Neural cell (in vitro differentiated cells): ENCODE data around the gene LCP1. TPM values are rescaled to one million over a fixed set of nuclear protein-coding genes. Genes with fewer than 3 reads are reported as not detected.

ENCODE experiments used
- H2AFZ ChIP-seq: fragments of 200-600, 300-800 bp; sonication (generic), shearing (Covaris generic); 2 replicates; pipeline ENCODE4 v1.6.0; 2014; ENCODE audit warnings: low read depth, mild to moderate bottlenecking, antibody characterized with exemption, low read length, moderate library complexity
- H3F3A ChIP-seq: fragments of 200-600 bp; shearing (Covaris generic); 2 replicates; pipeline ENCODE4 v1.6.1; 2016; ENCODE audit warnings: mild to moderate bottlenecking, moderate library complexity, mixed read lengths, antibody characterized with exemption, low read length; ENCODE audit not compliant: insufficient read depth, poor library complexity, severe bottlenecking
- H3K27ac ChIP-seq: fragments of 200-600, 300-800 bp; sonication (generic), shearing (Covaris generic); 2 replicates; pipeline ENCODE4 v1.5.1; 2014; ENCODE audit warnings: mild to moderate bottlenecking, low read length, moderate library complexity
- H3K27me3 ChIP-seq: fragments of 300-800, 200-600 bp; sonication (generic), shearing (Covaris generic); 2 replicates; pipeline ENCODE4 v1.6.0; 2014; ENCODE audit warnings: mild to moderate bottlenecking, low read depth, low read length, moderate library complexity; ENCODE audit not compliant: insufficient read depth
- H3K36me3 ChIP-seq: fragments of 300-800, 200-600 bp; sonication (generic), shearing (Covaris generic); 2 replicates; pipeline ENCODE4 v1.5.1; 2014; ENCODE audit warnings: mild to moderate bottlenecking, antibody characterized with exemption, low read length, moderate library complexity; ENCODE audit not compliant: insufficient read depth
- H3K4me2 ChIP-seq: fragments of 300-800, 200-600 bp; sonication (generic), shearing (Covaris generic); 2 replicates; pipeline ENCODE4 v1.6.0; 2014; ENCODE audit warnings: mild to moderate bottlenecking, low read length
- H3K4me3 ChIP-seq: fragments of 300-800, 200-600 bp; sonication (generic), shearing (Covaris generic); 2 replicates; pipeline ENCODE4 v1.5.1; 2014; ENCODE audit warnings: mild to moderate bottlenecking, low read length, moderate library complexity
- H3K79me2 ChIP-seq: fragments of 200-600 bp; shearing (Covaris generic); replicated peaks from 2 replicates; pipeline ENCODE4 v1.6.0; 2014; ENCODE audit warnings: mild to moderate bottlenecking, low read length, moderate library complexity; ENCODE audit not compliant: insufficient read depth
- H3K9ac ChIP-seq: fragments of 300-800, 200-600 bp; sonication (generic), shearing (Covaris generic); 2 replicates; pipeline ENCODE4 v1.6.1; 2016; ENCODE audit warnings: mild to moderate bottlenecking, low read length, mixed read lengths
- H3K9me2 ChIP-seq: fragments of 200-600 bp; shearing (Covaris generic); 2 replicates; pipeline ENCODE4 v1.6.1; 2016; ENCODE audit warnings: mild to moderate bottlenecking, low read length, mixed read lengths; ENCODE audit not compliant: insufficient read depth
- H3K9me3 ChIP-seq: fragments of 200-600, 300-800 bp; sonication (generic), shearing (Covaris generic); 2 replicates; pipeline ENCODE4 v1.6.1; 2016; ENCODE audit warnings: mild to moderate bottlenecking, mixed run types, low read length, moderate library complexity, mixed read lengths
- H4K20me1 ChIP-seq: fragments of 200-600 bp; shearing (Covaris generic); 2 replicates; pipeline ENCODE4 v1.6.1; 2016; ENCODE audit warnings: mild to moderate bottlenecking, mixed run types; ENCODE audit not compliant: insufficient read depth
- EP300 ChIP-seq: fragments of 450-650 bp; conservative IDR thresholded peaks from 2 replicates; pipeline ENCODE4 v1.6.1; 2014; ENCODE audit warnings: antibody characterized with exemption, mild to moderate bottlenecking, moderate library complexity; ENCODE audit not compliant: poor library complexity, severe bottlenecking
- EZH2 ChIP-seq: fragments of 200-600, 300-800 bp; shearing (Covaris generic), sonication (generic); IDR thresholded peaks from 2 replicates; pipeline ENCODE4 v1.6.1; 2014; ENCODE audit warnings: antibody characterized with exemption, low read length, borderline replicate concordance, mild to moderate bottlenecking; ENCODE audit not compliant: insufficient read depth, poor library complexity, severe bottlenecking
- MXI1 ChIP-seq: fragments of 450-650 bp; conservative IDR thresholded peaks from 2 replicates; pipeline ENCODE4 v1.6.1; 2014; ENCODE audit warnings: antibody characterized with exemption, mild to moderate bottlenecking; ENCODE audit not compliant: poor library complexity, severe bottlenecking
- POLR2AphosphoS5 ChIP-seq: IDR thresholded peaks from 2 replicates; pipeline ENCODE4 v1.6.1; 2012
- RAD21 ChIP-seq: fragments of 450-650 bp; conservative IDR thresholded peaks from 2 replicates; pipeline ENCODE4 v1.6.1; 2014; ENCODE audit warnings: antibody characterized with exemption, mild to moderate bottlenecking, moderate library complexity
- SMC3 ChIP-seq: fragments of 450-650 bp; conservative IDR thresholded peaks from 2 replicates; pipeline ENCODE4 v1.6.1; 2014; ENCODE audit warnings: antibody characterized with exemption, mild to moderate bottlenecking, moderate library complexity; ENCODE audit not compliant: poor library complexity
- TAF1 ChIP-seq: IDR thresholded peaks from 2 replicates; pipeline ENCODE4 v1.6.1; 2012; ENCODE audit warnings: low read depth
- polyA plus RNA-seq: library from polyadenylated mRNA; depleted of rRNA; stranded (reverse); fragments of >200 nt; gene quantifications from 2 replicates; pipeline ENCODE4 v1.2.3, GENCODE V29; 2014
- TF ChIP-seq, protein P1 (sequence below): IDR thresholded peaks from 2 replicates; pipeline ENCODE4 v1.6.1; 2012; ENCODE audit warnings: borderline replicate concordance
- TF ChIP-seq, protein P2 (sequence below): fragments of 450-650 bp; IDR thresholded peaks from 2 replicates; pipeline ENCODE4 v1.5.1; 2014; ENCODE audit warnings: antibody characterized with exemption, mild to moderate bottlenecking, moderate library complexity; ENCODE audit not compliant: poor library complexity, severe bottlenecking

Gene LCP1
- polyA plus RNA-seq, 1 donor from 2014 or later = 0.76 TPM

DNA sequence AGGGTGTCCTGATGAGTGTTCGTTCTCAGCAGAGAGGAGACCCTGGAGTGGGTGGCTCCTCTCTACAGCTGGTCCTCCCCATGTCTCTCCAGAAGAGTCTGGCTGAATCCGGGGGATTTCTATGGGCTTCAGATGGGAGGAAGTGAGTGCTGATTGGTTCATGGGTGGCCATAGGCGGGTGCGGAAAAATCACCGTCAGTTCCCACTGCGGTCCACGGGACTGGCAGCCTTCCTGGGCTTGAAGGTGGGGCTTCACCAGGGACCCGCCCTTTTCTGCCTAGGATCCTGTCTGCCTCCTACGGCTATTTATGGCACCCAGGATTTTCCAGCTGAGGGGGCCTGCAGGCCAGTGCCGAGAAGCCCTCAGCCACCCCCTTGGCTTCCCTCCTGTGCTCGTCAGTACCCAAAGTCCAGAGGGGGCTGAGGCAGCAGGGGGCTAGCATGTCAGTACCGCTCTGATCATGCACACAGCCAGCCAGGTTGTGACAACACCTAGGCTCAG lies 95.5 kb downstream of the LCP1 start:
- no peaks in the 10 kb centered on the region for H4K20me1 ChIP-seq
- H2AFZ ChIP-seq = no peak overlapping the region
- no peaks in the 10 kb centered on the region for H3K9me2 ChIP-seq
- TF ChIP-seq, protein P1, sequence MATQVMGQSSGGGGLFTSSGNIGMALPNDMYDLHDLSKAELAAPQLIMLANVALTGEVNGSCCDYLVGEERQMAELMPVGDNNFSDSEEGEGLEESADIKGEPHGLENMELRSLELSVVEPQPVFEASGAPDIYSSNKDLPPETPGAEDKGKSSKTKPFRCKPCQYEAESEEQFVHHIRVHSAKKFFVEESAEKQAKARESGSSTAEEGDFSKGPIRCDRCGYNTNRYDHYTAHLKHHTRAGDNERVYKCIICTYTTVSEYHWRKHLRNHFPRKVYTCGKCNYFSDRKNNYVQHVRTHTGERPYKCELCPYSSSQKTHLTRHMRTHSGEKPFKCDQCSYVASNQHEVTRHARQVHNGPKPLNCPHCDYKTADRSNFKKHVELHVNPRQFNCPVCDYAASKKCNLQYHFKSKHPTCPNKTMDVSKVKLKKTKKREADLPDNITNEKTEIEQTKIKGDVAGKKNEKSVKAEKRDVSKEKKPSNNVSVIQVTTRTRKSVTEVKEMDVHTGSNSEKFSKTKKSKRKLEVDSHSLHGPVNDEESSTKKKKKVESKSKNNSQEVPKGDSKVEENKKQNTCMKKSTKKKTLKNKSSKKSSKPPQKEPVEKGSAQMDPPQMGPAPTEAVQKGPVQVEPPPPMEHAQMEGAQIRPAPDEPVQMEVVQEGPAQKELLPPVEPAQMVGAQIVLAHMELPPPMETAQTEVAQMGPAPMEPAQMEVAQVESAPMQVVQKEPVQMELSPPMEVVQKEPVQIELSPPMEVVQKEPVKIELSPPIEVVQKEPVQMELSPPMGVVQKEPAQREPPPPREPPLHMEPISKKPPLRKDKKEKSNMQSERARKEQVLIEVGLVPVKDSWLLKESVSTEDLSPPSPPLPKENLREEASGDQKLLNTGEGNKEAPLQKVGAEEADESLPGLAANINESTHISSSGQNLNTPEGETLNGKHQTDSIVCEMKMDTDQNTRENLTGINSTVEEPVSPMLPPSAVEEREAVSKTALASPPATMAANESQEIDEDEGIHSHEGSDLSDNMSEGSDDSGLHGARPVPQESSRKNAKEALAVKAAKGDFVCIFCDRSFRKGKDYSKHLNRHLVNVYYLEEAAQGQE = no peak
- TF ChIP-seq, protein P2, sequence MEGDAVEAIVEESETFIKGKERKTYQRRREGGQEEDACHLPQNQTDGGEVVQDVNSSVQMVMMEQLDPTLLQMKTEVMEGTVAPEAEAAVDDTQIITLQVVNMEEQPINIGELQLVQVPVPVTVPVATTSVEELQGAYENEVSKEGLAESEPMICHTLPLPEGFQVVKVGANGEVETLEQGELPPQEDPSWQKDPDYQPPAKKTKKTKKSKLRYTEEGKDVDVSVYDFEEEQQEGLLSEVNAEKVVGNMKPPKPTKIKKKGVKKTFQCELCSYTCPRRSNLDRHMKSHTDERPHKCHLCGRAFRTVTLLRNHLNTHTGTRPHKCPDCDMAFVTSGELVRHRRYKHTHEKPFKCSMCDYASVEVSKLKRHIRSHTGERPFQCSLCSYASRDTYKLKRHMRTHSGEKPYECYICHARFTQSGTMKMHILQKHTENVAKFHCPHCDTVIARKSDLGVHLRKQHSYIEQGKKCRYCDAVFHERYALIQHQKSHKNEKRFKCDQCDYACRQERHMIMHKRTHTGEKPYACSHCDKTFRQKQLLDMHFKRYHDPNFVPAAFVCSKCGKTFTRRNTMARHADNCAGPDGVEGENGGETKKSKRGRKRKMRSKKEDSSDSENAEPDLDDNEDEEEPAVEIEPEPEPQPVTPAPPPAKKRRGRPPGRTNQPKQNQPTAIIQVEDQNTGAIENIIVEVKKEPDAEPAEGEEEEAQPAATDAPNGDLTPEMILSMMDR = no peak
- TF ChIP-seq SMC3 = no peak
- TF ChIP-seq POLR2AphosphoS5 = no peak
- TF ChIP-seq EZH2 = no peak
- no peak for TF ChIP-seq TAF1
- no peak for TF ChIP-seq MXI1
- TF ChIP-seq EP300 = no peak
- TF ChIP-seq RAD21 = no peak
- no peaks in the 10 kb centered on the region for H3K79me2 ChIP-seq
- H3K36me3 ChIP-seq = no peaks in the 10 kb centered on the region
- no peaks in the 10 kb centered on the region for H3K9me3 ChIP-seq
- H3K4me2 ChIP-seq = no peak overlapping the region
- no peak overlapping the region for H3K27ac ChIP-seq
- H3F3A ChIP-seq = no peaks in the 10 kb centered on the region
- H3K9ac ChIP-seq = no peak overlapping the region
- no peaks in the 10 kb centered on the region for H3K27me3 ChIP-seq
- no peak overlapping the region for H3K4me3 ChIP-seq

DNA sequence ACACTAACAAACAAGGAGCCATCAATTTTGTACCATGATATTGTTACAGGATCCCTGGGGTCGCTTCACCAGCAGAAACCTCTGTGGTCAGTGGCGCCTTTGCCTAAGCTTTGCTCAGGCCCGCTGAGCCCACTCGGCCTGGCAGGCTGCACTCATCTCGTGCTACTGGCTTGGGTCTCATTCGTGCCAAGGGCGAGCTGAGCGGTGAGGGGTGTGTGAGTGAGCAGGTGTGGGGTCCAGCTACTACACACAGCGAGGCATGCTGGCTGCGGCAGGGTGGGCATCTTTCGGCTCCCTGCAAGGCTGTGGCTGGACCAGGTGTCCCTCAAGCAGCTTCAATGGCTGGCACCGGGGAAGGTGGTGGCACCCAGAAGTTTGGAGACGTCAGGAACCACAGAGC lies 96.2 kb downstream of the LCP1 start:
- no peaks in the 10 kb centered on the region for H4K20me1 ChIP-seq
- H3K36me3 ChIP-seq = no peaks in the 10 kb centered on the region
- H3K27ac ChIP-seq = no peak overlapping the region
- H3K4me3 ChIP-seq = no peak overlapping the region
- no peaks in the 10 kb centered on the region for H3F3A ChIP-seq
- no peak overlapping the region for H2AFZ ChIP-seq
- H3K9ac ChIP-seq = no peak overlapping the region
- no peaks in the 10 kb centered on the region for H3K79me2 ChIP-seq
- H3K4me2 ChIP-seq = no peak overlapping the region
- no peaks in the 10 kb centered on the region for H3K9me3 ChIP-seq
- TF ChIP-seq, protein P1 = no peak
- TF ChIP-seq MXI1 = no peak
- no peaks in the 10 kb centered on the region for H3K27me3 ChIP-seq
- no peaks in the 10 kb centered on the region for H3K9me2 ChIP-seq
